GM12872 (cell line): ENCODE data around the gene GSTM4.

Experiments used
- CTCF ChIP-seq: IDR thresholded peaks from 3 replicates; pipeline ENCODE4 v1.5.1; 2011; ENCODE audit warnings: low read depth, mild to moderate bottlenecking, low read length, moderate library complexity; ENCODE audit not compliant: insufficient read depth

The GSTM4 gene

GRCh38 chr1:109621379-109622136, 34.3 kb upstream of the GSTM4 start:
- no peak for TF ChIP-seq CTCF

- TF ChIP-seq CTCF: no peak
These were observed 33.6 kb upstream of the GSTM4 start for GRCh38 chr1:109622137-109622892.

- TF ChIP-seq CTCF: no peak
These were observed 33.0 kb upstream of the GSTM4 start for GRCh38 chr1:109622895-109623294.

GRCh38 chr1:109623601-109624161, 32.2 kb upstream of the GSTM4 start:
- no peak for TF ChIP-seq CTCF

- TF ChIP-seq CTCF: no peak
These were observed 31.5 kb upstream of the GSTM4 start for GRCh38 chr1:109624201-109625010.

GRCh38 chr1:109625176-109625575, 30.7 kb upstream of the GSTM4 start:
- no peak for TF ChIP-seq CTCF
